Stimulated activated CD8-positive, alpha-beta memory T cell treated with anti-CD3 and anti-CD28 coated beads, Interleukin-12 subunit alpha, Interleukin-12 subunit beta, amount 100 ng/mL, for 24 hours (primary cell): ENCODE data around the gene PADI1.

Source experiments
- DNase-seq: peaks from one replicate; pipeline ENCODE4 v3.0.0-alpha.2; 2020; ENCODE audit errors: extremely low read depth

Gene PADI1

DNA sequence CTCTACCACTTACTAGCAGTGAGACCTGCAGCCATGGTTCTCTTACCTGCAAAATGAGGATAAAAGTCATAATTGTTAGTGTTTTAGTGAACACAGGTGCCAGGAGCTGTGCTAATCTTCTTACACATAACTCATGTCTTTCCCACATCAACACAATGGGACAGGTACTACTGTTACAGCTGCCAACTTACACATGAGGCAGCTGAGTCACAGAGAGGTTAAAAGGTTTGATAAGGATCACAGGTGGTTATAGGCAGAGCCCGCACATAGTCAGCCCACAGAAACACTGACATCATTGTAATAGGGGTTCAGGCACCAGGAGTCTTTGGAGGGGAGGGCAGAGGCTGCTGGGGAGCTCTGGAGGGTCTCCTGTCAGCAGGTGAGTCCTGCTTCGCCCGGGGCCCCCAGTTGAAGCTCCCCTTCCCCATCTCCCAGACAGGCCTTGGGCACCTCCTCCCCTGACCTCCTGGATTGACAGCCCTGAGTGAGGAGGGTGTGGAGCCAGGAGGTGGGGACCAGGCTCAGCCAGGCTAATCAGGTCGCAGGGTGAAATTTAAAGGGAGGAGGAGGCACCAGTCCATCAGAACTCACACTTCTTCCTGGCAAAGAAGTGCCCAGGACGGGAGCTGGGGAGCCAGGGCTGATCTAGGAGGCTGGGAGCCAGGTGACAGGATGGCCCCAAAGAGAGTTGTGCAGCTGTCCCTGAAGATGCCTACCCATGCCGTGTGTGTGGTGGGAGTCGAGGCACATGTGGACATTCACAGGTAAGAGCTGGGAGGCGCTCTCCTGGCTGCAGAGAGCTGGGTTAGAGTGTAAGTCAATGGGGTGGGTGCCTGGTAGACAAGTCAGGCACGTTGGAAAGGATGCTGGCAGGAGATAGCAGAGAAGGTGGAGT is at the start of gene PADI1:
TSS of gene PADI1 (plus strand) at position 583 of the 895 bp plus-strand sequence. CDS start at position 673, 90 bp downstream.
- DNase-seq, result no peak

DNA sequence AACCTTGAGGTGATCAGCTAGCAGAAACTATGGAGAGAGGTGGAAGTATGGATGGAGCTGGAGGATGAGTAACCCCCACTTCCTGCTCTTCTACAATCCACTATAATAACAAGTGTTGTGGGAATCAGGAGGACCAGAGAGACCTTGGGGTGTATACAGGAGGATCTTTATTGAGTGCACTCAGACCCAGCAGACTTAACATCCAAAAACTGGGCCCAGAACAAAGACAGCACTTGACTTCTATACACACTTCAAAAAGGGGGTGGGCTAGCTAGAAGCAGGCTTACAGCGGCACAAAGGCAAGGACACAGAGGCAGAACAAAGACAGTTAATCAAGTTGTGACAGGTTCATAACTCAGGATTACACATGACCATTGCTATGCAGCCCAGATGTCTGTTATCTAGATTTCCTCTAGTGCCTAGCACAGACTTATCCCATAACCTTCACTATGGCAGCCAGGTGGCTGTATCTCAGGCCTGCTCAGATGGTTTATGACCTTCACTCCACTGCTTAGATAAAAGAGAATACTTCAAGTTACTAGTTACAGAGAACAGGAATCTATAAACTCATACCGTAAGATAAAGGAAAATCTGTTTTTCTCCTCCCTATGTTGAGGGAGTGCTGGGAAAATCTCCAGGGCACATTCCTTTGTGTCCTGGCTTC is 49.5 kb upstream of the PADI1 start:
- no peak for DNase-seq

GRCh38 chr1:17156108-17156507 is 48.8 kb upstream of the PADI1 start:
- no peak for DNase-seq

GRCh38 chr1:17158961-17159360 is 46.0 kb upstream of the PADI1 start:
- DNase-seq, result no peak

- DNase-seq, result no peak
Measured at GRCh38 chr1:17161137-17161740, 43.7 kb upstream of the PADI1 start.

GRCh38 chr1:17161926-17162800 is 42.8 kb upstream of the PADI1 start:
- DNase-seq, result no peak

DNA sequence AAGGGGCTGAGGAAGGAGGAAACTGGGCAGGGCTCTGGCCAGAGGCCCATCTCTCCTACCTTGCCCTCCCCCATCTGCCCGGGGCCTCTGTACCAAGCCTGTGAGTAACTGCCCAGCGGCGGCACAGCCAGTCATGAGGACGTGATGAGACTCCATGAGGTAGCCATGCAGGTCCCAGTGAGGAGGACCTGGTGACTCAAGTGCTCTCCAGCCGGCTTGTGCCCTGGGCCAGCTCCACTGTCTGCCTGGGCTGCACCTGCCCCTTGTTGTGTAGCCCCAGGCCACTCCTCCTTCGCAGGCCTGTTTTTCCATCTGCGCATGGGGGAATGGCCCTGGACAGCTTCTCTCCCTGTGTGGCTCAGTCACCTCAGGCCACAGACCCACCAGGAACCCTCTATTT is 42.0 kb upstream of the PADI1 start:
- no peak for DNase-seq

GRCh38 chr1:17163371-17163770 is 41.6 kb upstream of the PADI1 start:
- no peak for DNase-seq

DNA sequence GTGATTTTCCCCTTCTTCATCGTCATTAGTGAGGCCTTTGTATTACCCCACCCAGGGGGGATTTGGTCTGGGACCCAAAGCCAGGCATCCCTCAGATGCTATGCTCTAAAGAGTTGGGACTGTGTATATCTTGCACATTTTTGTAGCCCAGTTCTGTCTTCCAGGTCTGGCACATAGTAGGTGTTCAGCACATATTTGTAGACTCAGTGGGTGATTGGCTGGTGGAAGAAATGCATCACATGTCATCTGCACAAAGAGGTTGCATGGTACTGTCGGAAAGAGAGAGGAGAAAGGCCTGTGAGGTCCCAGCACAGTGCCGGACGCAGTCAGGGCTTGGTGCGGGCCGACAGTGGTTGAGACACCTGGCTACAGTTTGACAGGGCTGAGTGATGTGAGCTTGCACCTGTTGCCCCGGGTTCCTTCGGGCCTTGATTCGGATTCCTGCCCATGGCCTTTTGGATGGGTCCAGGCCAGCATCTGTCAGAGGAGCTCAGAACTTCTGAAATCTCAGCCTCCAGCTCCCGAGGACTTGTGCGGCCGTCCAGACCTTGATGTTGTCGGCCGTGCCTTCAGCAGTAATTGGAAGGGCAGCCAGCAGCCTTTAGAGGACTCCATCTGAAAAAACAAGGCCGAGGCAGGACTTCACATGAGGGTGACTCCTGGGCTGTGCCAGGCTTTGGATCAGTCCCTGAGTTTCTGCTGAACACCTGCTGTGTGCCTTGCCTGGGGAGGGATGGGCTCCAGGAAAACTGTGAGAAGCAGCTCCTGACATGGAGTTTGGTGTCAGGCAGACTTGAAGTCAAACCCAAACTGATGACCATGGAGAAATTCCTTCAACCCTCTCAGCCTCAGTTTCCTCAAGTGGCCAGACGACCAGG is 40.9 kb upstream of the PADI1 start:
- DNase-seq, result no peak

DNA sequence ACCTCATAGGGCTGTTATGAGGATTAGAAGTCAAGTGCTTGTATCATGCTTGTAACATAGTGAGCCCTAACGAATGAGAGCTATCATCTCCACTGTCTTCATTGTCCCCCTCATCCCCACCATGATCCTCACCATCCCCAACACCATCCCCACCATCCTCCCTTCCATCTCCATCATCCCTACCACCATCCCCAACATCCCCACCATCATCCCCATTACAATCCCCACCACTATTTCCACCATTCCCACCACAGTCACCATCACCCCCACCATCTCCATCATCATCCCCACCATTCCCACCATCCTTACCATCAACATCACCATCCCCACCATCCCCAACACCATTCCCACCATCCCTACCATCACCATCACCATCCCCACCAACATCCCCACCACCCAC is 39.1 kb upstream of the PADI1 start:
- DNase-seq, result no peak

DNA sequence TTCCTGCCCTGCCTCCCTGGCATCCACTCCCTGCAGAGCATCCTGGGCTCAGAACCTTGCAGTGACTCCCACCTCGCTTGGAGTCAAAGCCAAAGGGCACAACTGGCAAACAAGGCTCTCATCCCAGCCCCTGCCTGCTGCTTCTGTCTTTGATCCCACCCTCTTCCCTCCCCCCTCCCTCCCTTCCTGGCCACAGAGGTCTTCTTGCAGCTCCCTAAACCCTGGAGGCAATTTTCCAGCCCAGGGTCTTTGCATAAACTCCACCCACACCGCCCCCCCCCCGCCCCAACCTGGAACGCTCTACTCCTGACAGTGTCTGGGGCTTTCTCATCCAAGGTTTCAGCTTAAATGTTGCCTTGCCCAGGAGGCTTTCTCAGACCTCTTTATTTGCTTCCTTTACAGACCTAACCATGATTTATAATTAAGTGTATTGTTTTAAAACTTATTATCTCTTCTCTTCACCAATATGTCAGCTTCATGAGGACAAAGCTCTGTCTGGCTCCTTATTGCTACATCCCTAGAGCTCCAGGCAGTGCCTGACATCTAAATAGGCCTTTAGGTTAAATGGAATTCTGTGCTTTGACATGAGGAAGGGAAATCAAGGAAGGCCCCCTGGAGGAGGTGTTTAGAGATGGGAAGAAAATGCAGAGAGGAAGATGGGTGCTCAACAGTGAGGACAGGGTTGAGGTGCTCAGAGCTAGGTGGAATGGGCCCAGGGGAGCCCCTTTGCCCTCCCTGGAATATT is 37.7 kb upstream of the PADI1 start:
- DNase-seq, result no peak

DNA sequence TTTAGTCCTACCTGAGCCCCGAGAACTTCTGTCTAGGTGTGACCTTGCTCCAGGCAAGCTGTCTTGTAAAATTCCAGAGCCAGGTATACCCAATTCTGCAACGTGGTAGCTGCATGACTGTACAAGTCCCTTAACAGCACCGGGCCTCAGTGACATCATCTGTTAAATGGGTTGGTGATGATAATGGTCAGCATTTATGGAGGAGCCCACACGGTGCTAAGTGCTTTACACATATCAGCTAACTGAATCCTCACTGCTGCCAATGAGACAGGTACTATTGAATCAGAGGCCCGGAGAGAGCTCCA is 37.2 kb upstream of the PADI1 start:
- DNase-seq, result no peak

GRCh38 chr1:17168091-17168876 is 36.6 kb upstream of the PADI1 start:
- no peak for DNase-seq

DNA sequence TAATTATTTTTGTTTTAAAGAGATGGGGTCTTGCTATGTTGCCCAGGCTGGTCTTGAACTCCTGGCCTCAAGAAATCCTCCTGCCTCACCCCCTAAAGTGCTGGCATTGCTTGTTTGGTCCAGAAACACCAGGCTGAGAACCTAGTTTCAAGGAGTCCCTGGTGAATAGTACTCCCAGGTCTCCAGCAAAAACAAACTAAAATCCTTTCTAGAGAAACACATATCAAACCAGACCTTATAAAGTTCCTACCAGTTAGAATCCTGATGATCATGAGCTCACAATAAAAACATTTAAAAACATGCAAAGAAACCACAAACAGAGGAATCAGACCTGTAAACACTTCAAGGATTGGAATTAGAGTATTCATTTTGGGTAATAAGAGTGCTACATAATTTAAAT is 34.4 kb upstream of the PADI1 start:
- DNase-seq, result no peak

DNA sequence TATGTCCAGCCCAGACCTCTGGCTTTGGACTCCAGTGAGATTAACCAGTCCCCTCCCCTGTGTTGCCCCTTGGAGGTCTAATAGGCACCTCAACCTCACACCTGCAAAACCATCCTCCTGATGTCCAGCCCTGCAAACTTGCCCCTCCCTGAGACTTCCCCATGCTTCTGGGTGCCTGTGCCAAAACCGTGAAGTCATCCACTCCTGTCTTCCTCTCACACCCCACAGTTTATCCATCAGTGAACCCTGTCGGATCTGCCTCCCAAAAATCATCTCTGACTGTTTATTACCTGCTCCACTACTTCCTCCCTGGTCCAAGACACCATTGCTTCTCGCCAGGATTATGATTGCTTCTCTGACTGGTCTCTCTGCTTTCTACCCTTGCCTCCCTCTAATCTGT is 31.7 kb upstream of the PADI1 start:
- DNase-seq, result no peak

- no peak for DNase-seq
Measured at GRCh38 chr1:17176306-17177061, 28.4 kb upstream of the PADI1 start.

- DNase-seq, result no peak
Measured at GRCh38 chr1:17177651-17178050, 27.3 kb upstream of the PADI1 start.

GRCh38 chr1:17181781-17182464 is 23.0 kb upstream of the PADI1 start:
- no peak for DNase-seq
